Right forelimb (tissue), 1 donor: ENCODE measurements around the gene ZNF397.

Experiments
- DNase-seq: peaks from one replicate; pipeline ENCODE4 v3.0.0-alpha.2; 2018

The ZNF397 gene

GRCh38 chr18:35306588-35307250, 65.9 kb downstream of the ZNF397 start:
- DNase-seq = no peak
